WTC11 (cell line): Measurements from ENCODE around the gene CAMSAP1. TPM values are rescaled to one million over a fixed set of nuclear protein-coding genes. Genes with fewer than 3 reads are reported as not detected.
A peak's percentile ranks its signal among the peaks of the same experiment; 100 is the strongest.

Experiments used
- ATAC-seq: fragments of 200-7000 bp; cut with Tn5 transposase; 2 replicates; pipeline ENCODE4 v1.10.0; 2021; ENCODE audit warnings: mild to moderate bottlenecking, moderate library complexity
- CTCF ChIA-PET: fragments of 300-600 bp; sonication (Branson Sonifier 250); formaldehyde crosslinking; loops from one replicate; lab custom pipeline; 2021; ENCODE audit warnings: antibody characterized with exemption; lab: Charles Lee
- POLR2A ChIA-PET: fragments of 350-600 bp; sonication (Branson Sonifier 250); formaldehyde crosslinking; loops from one replicate; lab custom pipeline; 2021; ENCODE audit warnings: antibody characterized with exemption; lab: Charles Lee
- DNase-seq: peaks from one replicate; pipeline ENCODE4 v3.0.0; 2021; ENCODE audit warnings: low spot score
- H3K27ac Mint-ChIP-seq: 2 replicates; pipeline ENCODE4 v1.8.0; 2021; ENCODE audit warnings: mixed read lengths
- H3K27me3 Mint-ChIP-seq: 2 replicates; pipeline ENCODE4 v1.8.0; 2021; ENCODE audit warnings: low read depth, mild to moderate bottlenecking, moderate library complexity, mixed read lengths
- H3K36me3 Mint-ChIP-seq: 2 replicates; pipeline ENCODE4 v1.8.0; 2021; ENCODE audit warnings: mixed read lengths
- H3K4me1 Mint-ChIP-seq: 2 replicates; pipeline ENCODE4 v1.8.0; 2022; ENCODE audit warnings: mixed read lengths
- H3K4me3 Mint-ChIP-seq: 2 replicates; pipeline ENCODE4 v1.8.0; 2021; ENCODE audit warnings: mild to moderate bottlenecking, moderate library complexity, mixed read lengths
- H3K9me3 Mint-ChIP-seq: 2 replicates; pipeline ENCODE4 v1.8.0; 2021; ENCODE audit warnings: mixed read lengths
- CBFB ChIP-seq: sonication (generic); formaldehyde crosslinking; IDR thresholded peaks from 2 replicates; pipeline ENCODE4 v1.8.1; 2022; ENCODE audit warnings: mild to moderate bottlenecking, low read depth, missing genetic modification reagents
- ESRRA ChIP-seq: sonication (generic); formaldehyde crosslinking; IDR thresholded peaks from 2 replicates; pipeline ENCODE4 v1.8.1; 2022; ENCODE audit warnings: mild to moderate bottlenecking, missing genetic modification reagents, borderline replicate concordance
- FOXJ3 ChIP-seq: sonication (generic); formaldehyde crosslinking; IDR thresholded peaks from 2 replicates; pipeline ENCODE4 v1.9.0; 2021; ENCODE audit warnings: missing genetic modification reagents, mild to moderate bottlenecking, borderline replicate concordance
- IRF2 ChIP-seq: sonication (generic); formaldehyde crosslinking; IDR thresholded peaks from 2 replicates; pipeline ENCODE4 v1.8.0; 2022; ENCODE audit warnings: low read depth, missing genetic modification reagents, borderline replicate concordance
- KAT7 ChIP-seq: sonication (generic); formaldehyde crosslinking; IDR thresholded peaks from 2 replicates; pipeline ENCODE4 v1.8.1; 2023; ENCODE audit warnings: missing genetic modification reagents, mild to moderate bottlenecking, borderline replicate concordance
- MYBL2 ChIP-seq: sonication (generic); formaldehyde crosslinking; IDR thresholded peaks from 2 replicates; pipeline ENCODE4 v1.8.1; 2023; ENCODE audit warnings: mild to moderate bottlenecking, moderate library complexity, missing genetic modification reagents
- NFE2L1 ChIP-seq: sonication (generic); formaldehyde crosslinking; IDR thresholded peaks from 2 replicates; pipeline ENCODE4 v1.8.1; 2023; ENCODE audit warnings: missing genetic modification reagents
- NR2C2 ChIP-seq: sonication (generic); formaldehyde crosslinking; IDR thresholded peaks from 2 replicates; pipeline ENCODE4 v1.8.0; 2022; ENCODE audit warnings: mild to moderate bottlenecking, missing genetic modification reagents
- NR3C1 ChIP-seq: sonication (generic); formaldehyde crosslinking; conservative IDR thresholded peaks from 2 replicates; pipeline ENCODE4 v1.8.1; 2023; ENCODE audit warnings: low read depth, mild to moderate bottlenecking, missing genetic modification reagents
- OVOL2 ChIP-seq: fragments of 250-450 bp; sonication (Bioruptor Pico); IDR thresholded peaks from 2 replicates; pipeline ENCODE4 v1.9.0; 2021; ENCODE audit warnings: mild to moderate bottlenecking, borderline replicate concordance
- SP1 ChIP-seq: sonication (generic); formaldehyde crosslinking; conservative IDR thresholded peaks from 2 replicates; pipeline ENCODE4 v1.8.1; 2022; ENCODE audit warnings: missing genetic modification reagents
- TEAD4 ChIP-seq: sonication (generic); formaldehyde crosslinking; IDR thresholded peaks from 2 replicates; pipeline ENCODE4 v1.8.0; 2022; ENCODE audit warnings: mild to moderate bottlenecking, missing genetic modification reagents
- ZNF219 ChIP-seq: sonication (generic); formaldehyde crosslinking; IDR thresholded peaks from 2 replicates; pipeline ENCODE4 v1.8.0; 2023; ENCODE audit warnings: missing genetic modification reagents, mild to moderate bottlenecking, borderline replicate concordance
- ZNF263 ChIP-seq: sonication (generic); formaldehyde crosslinking; IDR thresholded peaks from 2 replicates; pipeline ENCODE4 v1.8.1; 2022; ENCODE audit warnings: low read depth, mild to moderate bottlenecking, moderate library complexity, missing genetic modification reagents
- ZNF317 ChIP-seq: sonication (generic); formaldehyde crosslinking; IDR thresholded peaks from 2 replicates; pipeline ENCODE4 v1.8.1; 2023; ENCODE audit warnings: low read depth, mild to moderate bottlenecking, moderate library complexity, missing genetic modification reagents, borderline replicate concordance
- ZNF416 ChIP-seq: fragments of 250-450 bp; sonication (Bioruptor Pico); IDR thresholded peaks from 2 replicates; pipeline ENCODE4 v1.9.0; 2021; ENCODE audit warnings: mild to moderate bottlenecking, inconsistent platforms
- total RNA-seq: library from RNA; stranded (reverse); gene quantifications from 3 replicates; pipeline ENCODE4 v1.2.3, GENCODE V29; 2021
- TF ChIP-seq, protein P1 (sequence below): sonication (generic); formaldehyde crosslinking; IDR thresholded peaks from 2 replicates; pipeline ENCODE4 v1.8.1; 2023; ENCODE audit warnings: mild to moderate bottlenecking, missing genetic modification reagents, borderline replicate concordance
- TF ChIP-seq, protein P2 (sequence below): sonication (generic); formaldehyde crosslinking; IDR thresholded peaks from 2 replicates; pipeline ENCODE4 v1.8.0; 2022; ENCODE audit warnings: mild to moderate bottlenecking, missing genetic modification reagents
- TF ChIP-seq, protein P3 (sequence below): sonication (generic); formaldehyde crosslinking; IDR thresholded peaks from 2 replicates; pipeline ENCODE4 v1.8.0; 2022; ENCODE audit warnings: mild to moderate bottlenecking, missing genetic modification reagents
- TF ChIP-seq, protein P4 (sequence below): sonication (generic); formaldehyde crosslinking; IDR thresholded peaks from 2 replicates; pipeline ENCODE4 v1.8.0; 2022; ENCODE audit warnings: mild to moderate bottlenecking, missing genetic modification reagents
- TF ChIP-seq, protein P5 (sequence below): sonication (generic); formaldehyde crosslinking; IDR thresholded peaks from 2 replicates; pipeline ENCODE4 v1.8.0; 2022; ENCODE audit warnings: missing genetic modification reagents

CAMSAP1 gene
- total RNA-seq, 1 experiment from 2014 or later, result 40.5 TPM

DNA sequence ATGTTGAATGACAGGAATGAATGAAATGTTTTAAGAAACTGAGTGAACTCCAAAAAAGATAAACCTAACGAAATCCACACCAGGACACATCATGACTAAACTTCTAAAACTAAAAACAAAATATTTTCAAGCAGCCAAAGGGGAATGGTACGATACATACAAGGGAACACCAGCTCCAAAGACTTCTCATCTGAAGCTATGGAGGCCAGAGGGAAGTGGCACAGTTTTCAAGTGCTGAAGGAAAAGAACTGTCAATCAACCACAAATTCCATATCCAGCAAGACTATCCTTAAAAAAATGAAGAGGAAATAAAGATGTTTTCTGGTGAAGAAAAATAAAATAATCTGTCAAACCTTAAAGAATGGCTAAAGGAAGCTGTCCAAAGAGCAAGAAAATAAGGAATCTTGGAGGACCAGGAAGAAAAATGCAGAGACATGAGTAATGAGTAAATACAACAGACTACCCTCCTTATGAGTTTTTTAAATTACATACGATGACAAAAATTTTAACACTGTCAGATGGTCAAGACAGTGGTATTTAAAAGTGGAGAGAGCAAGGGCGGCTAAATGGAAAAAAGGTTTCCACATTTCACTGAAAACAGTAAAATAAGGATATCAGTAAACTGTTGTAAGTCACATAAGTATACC is 12.0 kb downstream of the CAMSAP1 start:
- H3K27me3 Mint-ChIP-seq, result no peaks in the 10 kb centered on the region
- no peak overlapping the region for H3K4me3 Mint-ChIP-seq
- H3K36me3 Mint-ChIP-seq, result peaks cover 17% of the 10 kb centered on the region
- no peak for DNase-seq
- H3K27ac Mint-ChIP-seq, result no peak overlapping the region
- POLR2A ChIA-PET, result no interaction called here
- TF ChIP-seq, protein P1, sequence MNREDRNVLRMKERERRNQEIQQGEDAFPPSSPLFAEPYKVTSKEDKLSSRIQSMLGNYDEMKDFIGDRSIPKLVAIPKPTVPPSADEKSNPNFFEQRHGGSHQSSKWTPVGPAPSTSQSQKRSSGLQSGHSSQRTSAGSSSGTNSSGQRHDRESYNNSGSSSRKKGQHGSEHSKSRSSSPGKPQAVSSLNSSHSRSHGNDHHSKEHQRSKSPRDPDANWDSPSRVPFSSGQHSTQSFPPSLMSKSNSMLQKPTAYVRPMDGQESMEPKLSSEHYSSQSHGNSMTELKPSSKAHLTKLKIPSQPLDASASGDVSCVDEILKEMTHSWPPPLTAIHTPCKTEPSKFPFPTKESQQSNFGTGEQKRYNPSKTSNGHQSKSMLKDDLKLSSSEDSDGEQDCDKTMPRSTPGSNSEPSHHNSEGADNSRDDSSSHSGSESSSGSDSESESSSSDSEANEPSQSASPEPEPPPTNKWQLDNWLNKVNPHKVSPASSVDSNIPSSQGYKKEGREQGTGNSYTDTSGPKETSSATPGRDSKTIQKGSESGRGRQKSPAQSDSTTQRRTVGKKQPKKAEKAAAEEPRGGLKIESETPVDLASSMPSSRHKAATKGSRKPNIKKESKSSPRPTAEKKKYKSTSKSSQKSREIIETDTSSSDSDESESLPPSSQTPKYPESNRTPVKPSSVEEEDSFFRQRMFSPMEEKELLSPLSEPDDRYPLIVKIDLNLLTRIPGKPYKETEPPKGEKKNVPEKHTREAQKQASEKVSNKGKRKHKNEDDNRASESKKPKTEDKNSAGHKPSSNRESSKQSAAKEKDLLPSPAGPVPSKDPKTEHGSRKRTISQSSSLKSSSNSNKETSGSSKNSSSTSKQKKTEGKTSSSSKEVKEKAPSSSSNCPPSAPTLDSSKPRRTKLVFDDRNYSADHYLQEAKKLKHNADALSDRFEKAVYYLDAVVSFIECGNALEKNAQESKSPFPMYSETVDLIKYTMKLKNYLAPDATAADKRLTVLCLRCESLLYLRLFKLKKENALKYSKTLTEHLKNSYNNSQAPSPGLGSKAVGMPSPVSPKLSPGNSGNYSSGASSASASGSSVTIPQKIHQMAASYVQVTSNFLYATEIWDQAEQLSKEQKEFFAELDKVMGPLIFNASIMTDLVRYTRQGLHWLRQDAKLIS (CRISPR knock-in tag), result no peak
- TF ChIP-seq ZNF317 (CRISPR knock-in tag), result peak; percentile 93
- TF ChIP-seq, all 79 proteins: peak for 1
- Mint-ChIP-seq H3K4me1 (peaks cover 55% of the 10 kb centered on the region), H3K9me3 (peaks cover 10% of the 10 kb centered on the region)
- ATAC-seq, result no peak
- CTCF ChIA-PET, result no interaction called here

DNA sequence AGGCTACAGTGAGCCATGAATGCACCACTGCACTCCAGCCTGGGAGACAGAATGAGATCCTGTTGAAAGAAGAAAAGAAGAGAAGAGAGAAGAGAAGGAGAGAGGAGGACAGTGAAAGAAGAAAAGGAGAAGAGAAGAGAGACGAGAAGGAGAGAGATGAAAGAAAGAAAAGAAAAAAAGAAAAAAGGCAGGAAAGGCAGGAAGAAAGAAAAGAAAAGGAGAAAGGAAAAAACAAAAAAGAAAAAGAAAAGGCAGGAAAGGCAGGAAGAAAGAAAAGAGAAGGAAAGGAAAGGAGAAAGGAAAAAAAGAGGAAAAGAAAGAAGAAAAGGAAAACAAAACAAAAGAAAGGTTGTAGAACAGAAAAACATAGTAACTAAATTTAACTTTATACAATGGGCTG is 14.2 kb downstream of the CAMSAP1 start:
- TF ChIP-seq, protein P2, sequence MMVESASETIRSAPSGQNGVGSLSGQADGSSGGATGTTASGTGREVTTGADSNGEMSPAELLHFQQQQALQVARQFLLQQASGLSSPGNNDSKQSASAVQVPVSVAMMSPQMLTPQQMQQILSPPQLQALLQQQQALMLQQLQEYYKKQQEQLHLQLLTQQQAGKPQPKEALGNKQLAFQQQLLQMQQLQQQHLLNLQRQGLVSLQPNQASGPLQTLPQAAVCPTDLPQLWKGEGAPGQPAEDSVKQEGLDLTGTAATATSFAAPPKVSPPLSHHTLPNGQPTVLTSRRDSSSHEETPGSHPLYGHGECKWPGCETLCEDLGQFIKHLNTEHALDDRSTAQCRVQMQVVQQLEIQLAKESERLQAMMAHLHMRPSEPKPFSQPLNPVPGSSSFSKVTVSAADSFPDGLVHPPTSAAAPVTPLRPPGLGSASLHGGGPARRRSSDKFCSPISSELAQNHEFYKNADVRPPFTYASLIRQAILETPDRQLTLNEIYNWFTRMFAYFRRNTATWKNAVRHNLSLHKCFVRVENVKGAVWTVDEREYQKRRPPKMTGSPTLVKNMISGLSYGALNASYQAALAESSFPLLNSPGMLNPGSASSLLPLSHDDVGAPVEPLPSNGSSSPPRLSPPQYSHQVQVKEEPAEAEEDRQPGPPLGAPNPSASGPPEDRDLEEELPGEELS (CRISPR knock-in tag), result no peak
- TF ChIP-seq MYBL2 (no peak), CBFB (no peak), ESRRA (no peak), ZNF219 (CRISPR knock-in tag) (no peak), SP1 (CRISPR knock-in tag) (no peak), TEAD4 (CRISPR knock-in tag) (no peak), FOXJ3 (CRISPR knock-in tag) (no peak), ZNF263 (CRISPR knock-in tag) (no peak), ZNF317 (CRISPR knock-in tag) (no peak), OVOL2 (CRISPR knock-in tag) (no peak), IRF2 (CRISPR knock-in tag) (no peak), NR2C2 (CRISPR knock-in tag) (no peak), ZNF416 (no peak), NR3C1 (CRISPR knock-in tag) (no peak), KAT7 (CRISPR knock-in tag) (no peak), NFE2L1 (no peak)
- TF ChIP-seq, protein P3, sequence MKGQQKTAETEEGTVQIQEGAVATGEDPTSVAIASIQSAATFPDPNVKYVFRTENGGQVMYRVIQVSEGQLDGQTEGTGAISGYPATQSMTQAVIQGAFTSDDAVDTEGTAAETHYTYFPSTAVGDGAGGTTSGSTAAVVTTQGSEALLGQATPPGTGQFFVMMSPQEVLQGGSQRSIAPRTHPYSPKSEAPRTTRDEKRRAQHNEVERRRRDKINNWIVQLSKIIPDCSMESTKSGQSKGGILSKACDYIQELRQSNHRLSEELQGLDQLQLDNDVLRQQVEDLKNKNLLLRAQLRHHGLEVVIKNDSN (CRISPR knock-in tag), result no peak
- TF ChIP-seq, protein P4, sequence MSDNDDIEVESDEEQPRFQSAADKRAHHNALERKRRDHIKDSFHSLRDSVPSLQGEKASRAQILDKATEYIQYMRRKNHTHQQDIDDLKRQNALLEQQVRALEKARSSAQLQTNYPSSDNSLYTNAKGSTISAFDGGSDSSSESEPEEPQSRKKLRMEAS (CRISPR knock-in tag), result no peak
- TF ChIP-seq, protein P5, sequence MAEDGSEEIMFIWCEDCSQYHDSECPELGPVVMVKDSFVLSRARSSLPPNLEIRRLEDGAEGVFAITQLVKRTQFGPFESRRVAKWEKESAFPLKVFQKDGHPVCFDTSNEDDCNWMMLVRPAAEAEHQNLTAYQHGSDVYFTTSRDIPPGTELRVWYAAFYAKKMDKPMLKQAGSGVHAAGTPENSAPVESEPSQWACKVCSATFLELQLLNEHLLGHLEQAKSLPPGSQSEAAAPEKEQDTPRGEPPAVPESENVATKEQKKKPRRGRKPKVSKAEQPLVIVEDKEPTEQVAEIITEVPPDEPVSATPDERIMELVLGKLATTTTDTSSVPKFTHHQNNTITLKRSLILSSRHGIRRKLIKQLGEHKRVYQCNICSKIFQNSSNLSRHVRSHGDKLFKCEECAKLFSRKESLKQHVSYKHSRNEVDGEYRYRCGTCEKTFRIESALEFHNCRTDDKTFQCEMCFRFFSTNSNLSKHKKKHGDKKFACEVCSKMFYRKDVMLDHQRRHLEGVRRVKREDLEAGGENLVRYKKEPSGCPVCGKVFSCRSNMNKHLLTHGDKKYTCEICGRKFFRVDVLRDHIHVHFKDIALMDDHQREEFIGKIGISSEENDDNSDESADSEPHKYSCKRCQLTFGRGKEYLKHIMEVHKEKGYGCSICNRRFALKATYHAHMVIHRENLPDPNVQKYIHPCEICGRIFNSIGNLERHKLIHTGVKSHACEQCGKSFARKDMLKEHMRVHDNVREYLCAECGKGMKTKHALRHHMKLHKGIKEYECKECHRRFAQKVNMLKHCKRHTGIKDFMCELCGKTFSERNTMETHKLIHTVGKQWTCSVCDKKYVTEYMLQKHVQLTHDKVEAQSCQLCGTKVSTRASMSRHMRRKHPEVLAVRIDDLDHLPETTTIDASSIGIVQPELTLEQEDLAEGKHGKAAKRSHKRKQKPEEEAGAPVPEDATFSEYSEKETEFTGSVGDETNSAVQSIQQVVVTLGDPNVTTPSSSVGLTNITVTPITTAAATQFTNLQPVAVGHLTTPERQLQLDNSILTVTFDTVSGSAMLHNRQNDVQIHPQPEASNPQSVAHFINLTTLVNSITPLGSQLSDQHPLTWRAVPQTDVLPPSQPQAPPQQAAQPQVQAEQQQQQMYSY, result no peak
- TF ChIP-seq, all 79 proteins: peak for 0
- peak overlapping the region; percentile 1; the same call in 1 of the 2 replicates for H3K27ac Mint-ChIP-seq

More for the DNA sequence above, 14.2 kb downstream of the CAMSAP1 start:
- Mint-ChIP-seq H3K9me3 (no peaks in the 10 kb centered on the region; the same call in 1 of the 2 replicates), H3K4me3 (no peak overlapping the region), H3K27me3 (no peaks in the 10 kb centered on the region; the same call in 1 of the 2 replicates), H3K4me1 (peaks cover 73% of the 10 kb centered on the region), H3K36me3 (peaks cover 3% of the 10 kb centered on the region)
- no peak for ATAC-seq
- DNase-seq, result no peak
- POLR2A ChIA-PET, result no interaction called here
- CTCF ChIA-PET, result no interaction called here
